Activated CD8-positive, alpha-beta memory T cell treated with anti-CD3 and anti-CD28 coated beads for 24 hours (primary cell): Measurements from ENCODE around the gene MYLK4.

Experiments
- DNase-seq: peaks from one replicate; pipeline ENCODE4 v3.0.0-alpha.2; 2020

Gene MYLK4

GRCh38 chr6:2732503-2733089, 18.1 kb downstream of the MYLK4 start:
- no peak for DNase-seq

- no peak for DNase-seq
Measured at GRCh38 chr6:2731281-2731909, 19.3 kb downstream of the MYLK4 start.

- no peak for DNase-seq
Measured at GRCh38 chr6:2730353-2731107, 20.2 kb downstream of the MYLK4 start.

- no peak for DNase-seq
Measured at GRCh38 chr6:2729921-2730320, 20.8 kb downstream of the MYLK4 start.

- DNase-seq, result no peak
Measured at GRCh38 chr6:2725999-2726567, 24.6 kb downstream of the MYLK4 start.

- DNase-seq, result no peak
Measured at GRCh38 chr6:2725364-2725988, 25.2 kb downstream of the MYLK4 start.

GRCh38 chr6:2721219-2721618, 29.5 kb downstream of the MYLK4 start:
- no peak for DNase-seq

- DNase-seq, result no peak
Measured at GRCh38 chr6:2719093-2719455, 31.6 kb downstream of the MYLK4 start.

GRCh38 chr6:2718334-2719092, 32.2 kb downstream of the MYLK4 start:
- DNase-seq, result no peak

- no peak for DNase-seq
Measured at GRCh38 chr6:2716936-2717700, 33.6 kb downstream of the MYLK4 start.

GRCh38 chr6:2715737-2716136, 35.0 kb downstream of the MYLK4 start:
- no peak for DNase-seq

- DNase-seq, result no peak
Measured at GRCh38 chr6:2714111-2714895, 36.4 kb downstream of the MYLK4 start.

GRCh38 chr6:2713473-2714110, 37.1 kb downstream of the MYLK4 start:
- DNase-seq, result no peak

GRCh38 chr6:2712102-2712501, 38.6 kb downstream of the MYLK4 start:
- DNase-seq, result no peak

- DNase-seq, result no peak
Measured at GRCh38 chr6:2710412-2710811, 40.3 kb downstream of the MYLK4 start.

- DNase-seq, result no peak
Measured at GRCh38 chr6:2708456-2708855, 42.3 kb downstream of the MYLK4 start.

- no peak for DNase-seq
Measured at GRCh38 chr6:2706558-2706957, 44.2 kb downstream of the MYLK4 start.

GRCh38 chr6:2705256-2705655, 45.5 kb downstream of the MYLK4 start:
- DNase-seq, result no peak

- no peak for DNase-seq
Measured at GRCh38 chr6:2697291-2697690, 53.4 kb downstream of the MYLK4 start.

GRCh38 chr6:2695454-2696095, 55.1 kb downstream of the MYLK4 start:
- no peak for DNase-seq
